NCI-H187 (cell line): Measurements from ENCODE around the gene QPRT.
"Not testable (repeated sequence)": the region's sequence is repeated elsewhere in the genome, so short reads cannot be mapped to it uniquely, and the experiment has no call there.

Source experiments
- DNase-seq, 2 experiments: peaks; one replicate each; lab custom pipeline; 2025; lab: John Stamatoyannopoulos, UW

Gene QPRT

DNA sequence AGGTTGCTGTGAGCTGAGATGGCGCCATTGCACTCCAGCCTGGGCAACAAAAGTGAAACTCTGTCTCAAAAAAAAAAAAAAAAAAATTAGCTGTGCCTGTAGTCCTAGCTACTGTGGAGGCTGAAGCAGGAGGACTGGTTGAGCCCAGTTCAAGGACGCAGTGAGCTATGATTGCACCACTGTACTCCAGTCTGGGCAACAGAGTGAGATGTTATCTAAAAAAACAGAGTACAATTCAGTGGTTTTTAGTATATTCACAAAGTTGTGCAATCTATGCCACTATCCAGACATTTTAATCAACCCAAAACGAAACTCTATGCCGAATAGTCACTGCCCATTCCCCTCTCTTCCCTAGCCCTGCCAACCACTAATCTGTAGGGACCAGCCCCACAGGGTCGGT lies 41.7 kb downstream of the QPRT start:
- no peak for DNase-seq

DNA sequence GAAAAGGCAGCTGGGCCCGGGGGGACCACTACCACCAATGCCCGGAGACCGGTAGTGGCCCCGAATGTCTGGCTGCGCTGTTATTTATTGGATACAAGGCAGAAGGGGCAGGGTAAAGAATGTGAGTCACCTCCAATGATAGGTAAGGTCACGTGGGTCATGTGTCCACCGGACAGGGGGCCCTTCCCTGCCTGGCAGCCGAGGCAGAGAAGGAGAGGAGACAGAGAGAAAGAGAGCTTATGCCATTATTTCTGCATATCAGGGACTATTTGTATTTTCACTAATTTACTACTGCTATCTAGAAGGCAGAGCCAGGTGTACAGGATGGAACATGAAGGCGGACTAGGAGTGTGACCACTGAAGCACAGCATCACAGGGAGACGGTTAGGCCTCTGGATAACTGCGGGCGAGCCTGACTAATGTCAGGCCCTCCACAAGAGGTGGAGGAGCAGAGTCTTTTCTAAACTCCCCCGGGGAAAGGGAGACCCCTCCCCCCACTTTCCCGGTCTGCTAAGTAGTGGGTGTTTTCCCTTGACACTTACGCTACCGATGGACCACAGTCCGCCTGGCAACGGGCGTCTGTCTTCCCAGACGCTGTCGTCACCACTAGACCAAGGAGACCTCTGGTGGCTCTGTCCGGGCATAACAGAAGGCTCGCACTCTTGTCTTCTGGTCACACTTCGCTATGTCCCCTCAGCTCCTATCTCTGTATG lies 42.3 kb downstream of the QPRT start:
- not testable (repeated sequence) for DNase-seq

DNA sequence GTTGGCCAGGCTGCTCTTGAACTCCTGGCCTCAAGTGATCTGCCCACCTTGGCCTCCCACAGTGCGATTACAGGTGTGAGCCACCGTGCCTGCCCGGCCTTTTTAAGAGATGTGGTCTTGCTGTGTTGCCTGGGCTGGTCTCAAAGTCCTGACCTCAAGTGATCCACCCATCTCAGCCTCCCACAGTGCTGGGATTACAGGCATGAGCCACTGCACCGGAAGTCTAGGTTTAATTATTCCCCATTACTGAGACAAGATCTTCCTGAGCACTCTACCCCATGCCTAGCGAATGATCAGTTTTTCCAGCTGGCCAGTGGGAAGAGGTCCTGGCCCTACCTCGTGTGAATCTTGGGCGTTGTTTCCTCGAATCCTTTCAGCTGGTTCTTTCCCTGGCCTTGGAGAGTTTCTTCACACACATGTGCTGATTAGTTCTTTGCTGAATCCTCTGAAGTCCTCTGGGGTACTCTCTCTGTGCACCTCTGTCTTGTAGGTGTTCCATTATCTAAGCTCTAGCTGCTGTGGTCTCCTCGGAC lies 47.9 kb downstream of the QPRT start:
- no peak for DNase-seq

DNA sequence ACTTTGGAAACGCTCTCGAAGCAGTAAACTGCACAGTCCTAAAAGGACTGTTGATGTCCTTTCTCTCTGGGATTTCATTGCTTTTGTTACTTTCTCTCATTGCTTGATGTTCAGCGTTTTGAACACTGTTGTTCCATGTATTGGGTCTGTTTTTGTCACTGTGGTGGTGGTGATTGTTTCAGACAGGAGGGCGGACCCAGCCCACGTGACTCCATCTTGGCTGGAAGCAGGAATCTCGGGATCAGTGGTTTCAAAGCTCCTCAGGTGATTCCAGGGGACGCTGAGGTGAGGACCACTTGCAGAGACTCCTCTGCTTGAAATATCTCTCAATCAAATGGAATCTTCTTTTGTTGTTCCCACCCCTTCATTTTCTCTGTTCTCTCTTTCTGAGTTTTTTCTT lies 48.5 kb downstream of the QPRT start:
- DNase-seq: no peak

DNA sequence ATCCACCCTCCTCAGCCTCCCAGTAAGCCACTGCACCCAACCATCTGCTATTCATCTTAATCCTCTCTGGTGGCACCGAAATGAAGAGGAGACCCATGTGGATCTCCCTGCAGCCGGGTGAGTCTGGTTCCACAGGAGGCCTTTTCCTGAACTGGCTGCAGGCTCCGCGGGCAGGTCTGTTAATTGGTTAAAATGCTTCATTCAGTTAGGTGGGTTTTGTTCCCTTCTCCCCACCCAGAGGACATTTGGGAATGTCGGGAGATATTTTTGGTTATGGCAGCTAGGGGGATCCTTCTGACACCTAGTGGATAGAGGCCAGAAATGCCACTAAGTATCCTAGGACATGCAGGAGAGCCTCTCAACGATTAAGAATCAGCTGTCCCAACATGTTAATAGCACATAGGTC lies 50.1 kb downstream of the QPRT start:
- DNase-seq: no peak

DNA sequence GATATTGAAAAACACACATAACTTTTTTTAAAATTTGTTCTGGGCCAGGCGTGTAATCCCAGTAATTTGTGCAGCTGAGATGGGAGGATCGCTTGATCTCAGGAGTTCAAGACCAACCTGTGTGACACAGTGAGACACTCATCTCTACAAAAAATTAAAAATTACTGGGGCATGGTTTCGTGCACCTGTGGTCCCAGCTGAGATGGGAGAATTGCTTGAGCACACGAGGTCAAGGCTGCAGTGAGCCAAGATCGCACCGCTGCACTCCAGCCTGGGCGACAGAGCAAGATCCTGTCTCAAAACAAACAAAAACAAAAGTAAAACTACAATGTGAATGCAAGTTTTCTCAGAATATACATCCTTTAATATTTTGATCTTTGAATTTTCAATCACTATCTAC lies 51.7 kb downstream of the QPRT start:
- DNase-seq: no peak

DNA sequence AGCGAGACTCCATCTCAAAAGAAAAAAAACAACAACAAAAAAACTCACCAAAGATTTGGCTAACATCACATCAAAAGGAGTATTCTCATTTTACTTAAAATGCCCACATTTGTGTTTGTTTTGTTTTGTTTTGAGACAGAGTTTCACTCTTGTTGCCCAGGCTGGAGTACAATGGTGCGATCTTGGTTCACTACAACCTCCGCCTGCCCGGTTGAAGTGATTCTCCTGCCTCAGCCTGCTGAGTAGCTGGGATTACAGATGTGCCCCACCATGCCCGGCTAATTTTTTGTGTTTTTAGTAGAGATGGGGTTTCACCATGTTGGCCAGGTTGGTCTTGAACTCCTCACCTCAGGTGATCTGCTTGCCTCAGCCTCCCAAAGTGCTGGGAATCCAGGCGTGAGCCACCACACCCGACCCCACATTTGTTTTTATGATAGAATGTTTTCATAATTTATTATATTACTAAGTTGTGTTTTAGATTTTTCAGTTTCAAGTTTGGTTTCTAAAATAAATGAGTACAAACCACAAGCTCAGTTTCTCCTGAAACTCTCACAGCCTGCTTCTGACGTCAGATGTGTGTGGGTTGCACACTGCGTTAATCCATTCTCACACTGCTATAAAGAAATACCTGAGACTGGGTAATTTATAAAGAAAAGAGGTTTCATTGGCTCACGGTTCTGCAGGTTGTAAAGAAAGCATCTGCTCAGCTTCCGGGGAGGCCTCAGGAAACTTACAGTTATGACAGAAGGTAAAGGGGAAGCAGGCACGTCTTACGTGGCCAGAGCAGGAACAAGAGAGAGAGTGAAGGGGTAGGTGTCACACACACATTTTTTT lies 53.0 kb downstream of the QPRT start:
- DNase-seq: not testable (repeated sequence)

DNA sequence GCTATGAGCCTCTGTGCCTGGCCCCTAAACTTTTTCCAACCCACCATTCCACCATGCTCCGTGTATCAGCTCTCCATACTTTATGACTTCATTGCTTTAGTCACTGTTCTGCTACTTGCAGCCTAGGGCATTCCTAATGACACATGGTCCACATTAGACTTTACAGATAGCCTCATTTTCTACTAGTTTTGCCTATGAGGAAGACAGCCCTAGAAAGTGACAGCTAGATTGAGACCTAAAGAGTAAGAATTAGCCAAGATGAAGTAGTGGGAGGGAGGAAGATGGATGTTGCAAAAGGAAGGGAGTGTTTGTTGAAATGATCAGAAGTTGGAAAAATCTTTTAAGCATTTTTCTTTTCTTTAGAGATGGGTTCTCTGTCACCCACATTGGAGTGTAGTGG lies 55.8 kb downstream of the QPRT start:
- DNase-seq: no peak

DNA sequence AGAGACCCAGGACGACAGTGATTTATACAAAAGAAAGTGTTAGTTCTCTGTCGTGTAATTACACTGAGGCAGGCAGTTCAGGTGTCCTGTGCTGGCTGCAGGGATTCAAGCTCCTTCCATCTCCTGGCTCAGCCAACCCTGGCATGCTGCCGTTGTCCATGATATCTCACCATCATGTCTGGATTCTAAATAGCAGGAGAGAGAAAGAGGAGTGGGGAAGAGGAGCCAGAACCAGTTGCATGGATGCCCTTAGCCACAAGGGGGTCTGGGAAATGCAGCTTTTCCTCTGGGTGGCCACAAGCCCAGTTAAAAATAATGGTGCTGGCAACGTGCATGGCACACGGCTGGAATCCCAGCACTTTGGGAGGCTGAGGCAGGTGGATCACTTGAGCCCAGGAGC lies 57.1 kb downstream of the QPRT start:
- no peak for DNase-seq

DNA sequence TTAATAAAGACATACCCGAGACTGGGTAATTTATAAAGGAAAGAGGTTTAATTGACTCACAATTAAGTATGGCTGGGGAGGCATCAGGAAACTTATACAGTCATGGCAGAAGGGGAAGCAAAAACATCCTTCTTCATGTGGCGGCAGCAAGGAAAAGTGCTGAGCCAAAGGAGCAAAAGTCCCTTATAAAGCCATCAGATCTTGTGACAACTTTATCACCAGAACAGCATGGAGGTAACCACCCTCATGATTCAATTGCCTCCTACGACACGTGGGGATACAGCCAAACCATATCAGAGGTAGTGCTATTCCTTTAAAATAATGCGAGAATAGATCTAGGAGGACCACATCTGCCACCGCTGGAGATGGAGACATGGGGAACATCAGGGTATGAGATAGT lies 57.8 kb downstream of the QPRT start:
- DNase-seq: no peak

DNA sequence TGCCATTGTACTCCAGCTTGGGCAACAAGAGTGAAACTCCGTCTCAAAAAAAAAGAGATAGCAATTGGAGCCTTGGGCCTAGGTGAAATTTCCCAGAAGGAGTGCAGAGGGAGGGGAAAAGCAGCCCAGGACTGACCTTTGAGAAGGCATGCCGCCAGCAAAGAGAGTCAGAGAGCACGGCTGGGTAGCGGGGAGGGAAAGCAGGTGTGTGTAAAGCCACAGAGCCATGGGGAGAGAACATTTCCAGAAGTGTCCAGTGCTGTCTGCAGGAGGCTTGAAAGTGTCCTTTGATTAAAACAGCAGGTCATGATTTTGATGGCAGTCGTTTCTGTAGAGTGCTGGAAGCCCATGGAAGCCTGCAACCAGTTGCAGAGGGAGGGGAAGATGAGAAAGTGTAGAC lies 58.7 kb downstream of the QPRT start:
- no peak for DNase-seq

DNA sequence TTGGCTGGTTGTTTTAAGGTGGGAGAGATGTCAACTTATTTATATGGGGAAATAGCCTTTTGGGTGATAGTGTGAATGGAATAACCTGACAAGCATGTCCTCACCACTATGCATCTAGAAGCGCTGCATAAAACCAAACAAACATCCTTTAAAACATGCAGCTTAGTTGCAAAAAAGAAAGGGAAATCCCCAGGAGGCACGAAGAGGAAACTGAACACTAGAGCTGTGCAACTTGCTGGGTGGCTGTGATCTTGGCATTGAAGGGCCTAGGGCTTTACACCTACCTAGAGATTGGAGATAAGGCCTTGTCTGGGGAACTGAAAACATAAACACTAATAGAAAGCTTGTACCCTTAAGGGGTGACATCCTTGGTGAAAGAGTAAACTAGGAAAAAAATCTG lies 59.5 kb downstream of the QPRT start:
- DNase-seq: no peak

DNA sequence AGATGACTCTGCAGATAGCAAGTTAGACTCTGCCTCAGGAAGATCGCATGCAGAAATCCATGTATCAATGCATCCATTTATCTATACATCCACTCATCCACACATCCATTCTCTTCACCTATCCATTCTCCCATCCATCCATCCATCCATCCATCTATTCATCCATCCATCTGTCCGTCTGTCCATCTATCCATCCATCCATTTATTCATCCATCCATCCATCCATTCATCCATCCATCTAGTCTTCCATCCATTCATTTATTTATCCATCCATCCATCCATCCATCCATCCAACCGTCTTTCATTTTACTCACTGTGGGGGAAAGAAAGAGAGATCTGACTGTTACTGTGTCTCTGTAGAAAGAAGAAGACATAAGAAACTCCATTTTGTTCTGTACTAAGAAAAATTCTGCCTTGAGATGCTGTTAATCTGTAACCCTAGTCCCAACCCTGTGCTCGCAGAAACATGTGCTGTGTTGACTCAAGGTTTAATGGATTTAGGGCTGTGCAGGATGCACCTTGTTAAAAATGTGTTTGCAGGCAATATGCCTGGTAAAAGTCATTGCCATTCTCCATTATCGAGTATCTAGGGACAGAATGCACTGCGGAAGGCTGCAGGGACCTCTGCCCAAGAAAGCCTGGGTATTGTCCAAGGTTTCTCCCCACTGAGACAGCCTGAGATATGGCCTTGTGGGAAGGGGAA lies 61.1 kb downstream of the QPRT start:
- not testable (repeated sequence) for DNase-seq

DNA sequence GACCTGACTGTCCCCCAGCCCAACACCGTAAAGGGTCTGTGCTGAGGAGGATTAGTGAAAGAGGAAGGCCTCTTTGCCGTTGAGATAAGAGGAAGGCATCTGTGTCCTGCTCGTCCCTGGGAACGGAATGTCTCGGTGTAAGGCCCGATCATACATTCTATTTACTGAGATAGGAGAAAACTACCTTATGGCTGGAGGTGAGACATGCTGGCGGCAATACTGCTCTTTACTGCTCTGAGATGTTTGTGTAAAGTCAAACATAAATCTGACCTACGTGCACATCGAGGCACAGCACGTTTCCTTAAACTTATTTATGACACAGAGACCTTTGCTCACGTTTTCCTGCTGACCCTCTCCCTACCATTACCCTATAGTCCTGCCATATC lies 61.6 kb downstream of the QPRT start:
- DNase-seq: not testable (repeated sequence)

DNA sequence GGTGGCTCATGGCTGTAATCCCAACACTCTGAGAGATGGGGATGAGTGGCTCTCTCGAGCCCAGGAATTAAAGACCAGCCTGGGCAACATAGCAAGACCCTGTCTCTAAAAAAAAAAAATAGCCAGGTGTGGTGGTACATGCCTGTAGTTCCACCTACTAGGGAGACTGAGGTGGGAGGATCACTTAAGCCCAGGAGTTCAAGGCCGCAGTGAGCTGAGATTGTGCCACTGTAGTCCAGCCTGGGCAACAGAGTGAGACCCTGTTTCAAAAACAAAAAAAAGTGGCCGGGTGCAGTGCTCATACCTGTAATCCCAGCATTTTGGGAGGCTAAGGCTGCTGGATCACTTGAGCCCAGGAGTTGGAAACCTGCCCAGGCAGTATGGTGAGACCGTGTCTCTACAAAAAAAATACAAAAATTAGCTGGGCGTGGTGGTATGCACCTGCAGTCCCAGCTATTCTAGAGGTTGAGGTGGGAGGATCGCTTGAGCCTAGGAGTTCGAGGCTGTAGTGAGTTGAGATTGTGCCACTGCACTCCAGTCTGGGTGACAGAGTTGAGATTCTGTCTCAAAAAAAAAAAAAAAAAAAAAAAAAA lies 63.8 kb downstream of the QPRT start:
- no peak for DNase-seq

DNA sequence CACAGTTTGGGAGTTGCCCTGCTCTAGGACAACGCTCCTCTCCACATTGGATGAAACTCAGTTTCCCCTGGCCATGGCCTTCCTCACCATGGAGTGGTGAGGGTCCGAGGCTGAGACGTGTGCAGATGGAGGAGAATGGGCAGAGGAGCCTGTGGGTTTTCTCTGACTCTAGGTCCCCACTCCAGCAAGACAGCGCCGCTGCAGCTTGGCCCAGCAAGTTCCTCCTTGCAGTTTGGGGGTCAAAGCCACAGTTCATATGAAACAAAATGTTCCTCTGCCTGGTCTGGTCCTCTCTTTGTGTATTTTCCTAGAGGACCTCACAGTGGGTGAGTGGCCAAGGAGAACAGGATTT lies 64.5 kb downstream of the QPRT start:
- DNase-seq: no peak

DNA sequence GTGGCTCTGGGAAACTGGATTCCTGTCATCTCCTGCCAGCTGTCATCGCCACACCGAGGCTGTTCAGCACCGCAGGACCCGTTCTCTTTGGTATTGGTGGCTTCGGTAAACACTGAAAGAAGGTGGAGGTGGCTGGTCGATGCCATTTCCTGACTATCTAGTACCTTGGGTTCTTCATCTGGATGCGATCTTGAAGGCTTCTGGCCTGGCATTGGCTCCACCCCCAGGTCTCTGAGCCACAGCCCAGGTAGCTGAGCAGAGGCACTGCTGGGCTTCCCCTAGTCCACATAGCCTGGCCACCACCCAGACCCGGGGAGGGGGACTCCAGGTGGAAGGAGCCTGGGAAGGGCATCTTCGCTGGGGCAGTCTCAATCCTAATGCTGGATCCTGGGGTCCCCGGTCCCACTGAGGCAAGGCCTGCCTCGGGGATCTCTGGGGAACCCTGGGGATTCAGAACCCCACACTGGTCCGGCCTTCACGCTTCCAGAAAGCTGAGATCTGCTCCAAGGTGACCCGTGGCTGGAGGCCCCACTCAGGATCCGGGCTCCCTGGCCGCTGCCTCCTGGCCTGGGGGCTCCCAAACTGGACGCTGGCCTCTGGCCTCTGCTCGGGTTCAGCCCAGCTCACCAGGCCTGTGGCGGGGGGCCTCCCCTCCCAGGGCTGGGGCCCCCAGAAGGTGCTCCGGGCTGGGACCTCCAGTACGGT lies 65.0 kb downstream of the QPRT start:
- DNase-seq: no peak

DNA sequence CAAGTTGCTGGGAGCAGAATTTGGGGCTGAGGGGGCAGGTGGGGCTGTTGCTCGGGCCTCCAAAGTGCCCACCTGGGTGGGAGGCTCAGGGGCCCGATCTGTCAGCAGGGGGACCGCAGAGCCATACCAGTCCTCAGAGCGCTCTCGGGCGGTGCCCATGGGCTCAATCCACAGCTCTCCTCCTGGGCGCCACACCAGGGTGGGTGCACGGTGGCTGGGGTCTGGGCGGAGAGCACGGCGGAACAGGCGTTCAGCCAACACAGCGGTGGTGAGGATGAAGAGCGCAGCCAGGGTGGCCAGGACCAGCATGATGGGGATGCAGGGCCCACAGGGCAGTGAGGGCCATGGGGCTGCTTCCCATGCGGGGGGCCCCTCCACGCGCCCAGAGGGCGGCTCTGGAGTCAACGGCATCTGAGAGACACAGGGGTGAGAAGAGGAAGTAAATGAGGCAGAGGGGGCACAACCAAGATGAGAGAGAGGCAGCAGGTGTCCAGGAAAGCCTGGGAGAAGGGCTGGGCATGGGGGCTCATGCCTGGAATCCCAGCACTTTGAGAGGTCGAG lies 65.6 kb downstream of the QPRT start:
- no peak for DNase-seq

DNA sequence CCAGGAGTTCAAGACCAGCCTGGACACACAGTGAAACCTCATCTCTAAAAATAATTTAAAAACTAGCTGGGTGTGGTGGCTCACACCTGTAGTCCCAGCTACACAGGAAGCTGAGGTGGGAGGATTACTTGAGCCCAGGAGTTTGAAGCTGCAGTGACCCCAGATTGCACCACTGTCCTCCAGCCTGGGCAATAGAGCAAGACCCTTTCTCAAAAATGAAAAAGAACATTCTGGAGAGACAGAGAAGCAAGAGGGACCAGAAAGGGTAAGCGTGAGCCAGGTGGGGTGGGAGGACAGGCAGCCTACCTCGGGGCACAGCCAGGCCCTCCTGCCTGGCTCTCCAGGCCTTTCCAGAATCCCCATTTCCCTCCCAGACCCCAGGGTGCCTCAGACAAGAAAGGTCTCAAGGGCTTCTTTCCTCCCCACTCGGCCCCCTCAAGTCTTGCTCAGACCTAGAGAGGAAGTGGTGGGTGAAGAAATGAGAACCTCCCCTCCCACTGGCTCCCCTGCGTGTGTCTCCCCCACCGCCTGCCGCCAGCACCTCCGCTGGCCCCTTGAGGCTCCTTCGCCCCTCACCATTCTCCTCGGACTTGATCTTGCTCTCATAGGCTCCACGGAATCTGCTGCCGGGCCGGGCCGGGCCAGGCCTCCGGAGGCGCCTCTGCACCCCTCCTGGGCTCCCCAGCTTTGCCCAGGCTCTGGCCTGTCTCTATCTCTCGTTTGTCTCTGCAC lies 66.3 kb downstream of the QPRT start:
- DNase-seq: no peak

DNA sequence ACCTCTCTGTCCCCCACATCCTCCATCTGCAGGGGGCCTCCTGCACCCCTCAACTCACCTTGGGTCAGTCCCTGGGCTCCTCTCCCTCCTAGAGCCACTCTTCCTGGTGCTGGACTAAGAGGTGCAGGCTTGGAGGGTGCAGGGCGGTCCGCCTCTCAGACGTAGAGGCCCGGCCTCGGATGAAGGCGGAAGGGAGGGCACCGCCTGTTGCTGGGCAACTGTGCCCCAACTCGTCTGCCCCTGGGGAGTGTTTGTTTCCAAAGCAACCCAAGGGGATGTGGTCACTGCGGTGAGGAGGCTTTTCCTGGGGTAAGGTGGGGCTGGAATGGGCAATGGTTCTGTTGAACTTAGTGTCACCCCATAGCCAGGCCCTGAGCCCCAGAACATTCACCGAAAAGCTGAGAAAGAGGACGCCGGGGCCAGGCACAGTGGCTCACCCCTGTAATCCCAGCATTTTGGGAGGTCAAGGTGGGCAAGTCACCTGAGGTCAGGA lies 66.9 kb downstream of the QPRT start, which contains the start of gene C16orf54:
Gene C16orf54 (minus strand): TSS at position 138 of the 493 bp plus-strand sequence. CDS start 1,039 bp downstream, outside the sequence.
- no peak for DNase-seq
